Endothelial cell of umbilical vein (primary cell): ENCODE results near the gene ZNF599. TPM values are rescaled to one million over a fixed set of nuclear protein-coding genes. Genes with fewer than 3 reads are reported as not detected.

ENCODE experiments used
- BruUV-seq: library from RNA; stranded (reverse); fragments of 400-500 nt; replicated peaks from 2 replicates; lab custom pipeline; 2021; lab: Mats Ljungman, UMichigan
- CTCF ChIA-PET: fragments of 300-600, 350-600 bp; sonication (Branson Sonifier 250); formaldehyde crosslinking; loops from one replicate; lab custom pipeline; 2021; ENCODE audit warnings: antibody characterized with exemption, inconsistent platforms; lab: Charles Lee
- POLR2A ChIA-PET: fragments of 300-600, 350-600 bp; sonication (Branson Sonifier 250); formaldehyde crosslinking; loops from one replicate; lab custom pipeline; 2021; ENCODE audit warnings: antibody characterized with exemption, inconsistent platforms; lab: Charles Lee
- DNase-seq: peaks from one replicate; pipeline ENCODE4 v3.0.0-alpha.2; 2011; ENCODE audit warnings: low read depth, low spot score
- FAIRE-seq: peaks from 2 replicates; lab custom pipeline; 2011; peaks lifted over from hg19 to GRCh38; lab: Jason Lieb, UNC
- H2AFZ ChIP-seq: 2 replicates; pipeline ENCODE4 v1.6.0; 2012; ENCODE audit warnings: low read depth, low read length, control low read depth, inconsistent platforms
- H3K27ac ChIP-seq: 2 replicates; pipeline ENCODE4 v1.5.1; 2011; ENCODE audit warnings: low read depth, mild to moderate bottlenecking, control low read depth, low read length, moderate library complexity; ENCODE audit not compliant: insufficient read depth
- H3K27me3 ChIP-seq, 2 experiments: 2 replicates each; pipeline versions ENCODE4 v1.6.0 to v1.6.1; 2011; ENCODE audit warnings: low read length in 2 of 2, mixed read lengths in 1 of 2; ENCODE audit not compliant: control insufficient read depth in 2 of 2, insufficient read depth in 2 of 2
- H3K36me3 ChIP-seq, 2 experiments: 2 replicates in 1 of 2; 3 replicates in 1 of 2; pipeline ENCODE4 v1.5.1; 2011; ENCODE audit warnings: low read length in 2 of 2, mild to moderate bottlenecking in 1 of 2, moderate library complexity in 1 of 2; ENCODE audit not compliant: control insufficient read depth in 2 of 2, insufficient read depth in 2 of 2; ENCODE audit errors: extremely low read depth in 1 of 2
- H3K4me1 ChIP-seq: 3 replicates; pipeline ENCODE4 v1.5.1; 2011; ENCODE audit warnings: mild to moderate bottlenecking, low read length; ENCODE audit not compliant: control insufficient read depth, insufficient read depth; ENCODE audit errors: extremely low read depth
- H3K4me2 ChIP-seq: 2 replicates; pipeline ENCODE4 v1.6.1; 2011; ENCODE audit warnings: low read length, control low read depth, mixed read lengths; ENCODE audit not compliant: insufficient read depth
- H3K4me3 ChIP-seq, 3 experiments: fragments of 200-600 bp in 1 of 3; sonication (generic), shearing (Covaris generic) in 1 of 3; replicated peaks in 1 of 3; 2 replicates each; pipeline ENCODE4 v1.5.1; 2011 to 2016; ENCODE audit warnings: control low read depth in 3 of 3, low read length in 3 of 3, mild to moderate bottlenecking in 2 of 3, inconsistent platforms in 1 of 3, low read depth in 1 of 3, moderate library complexity in 1 of 3; ENCODE audit not compliant: insufficient read depth in 1 of 3
- H3K79me2 ChIP-seq: 2 replicates; pipeline ENCODE4 v1.6.0; 2012; ENCODE audit warnings: low read length, inconsistent platforms; ENCODE audit not compliant: control insufficient read depth, insufficient read depth
- H3K9ac ChIP-seq: replicated peaks from 2 replicates; pipeline ENCODE3; 2011; ENCODE audit warnings: low read length, control low read depth; ENCODE audit not compliant: insufficient read depth; ENCODE audit errors: extremely low read depth
- H3K9me1 ChIP-seq: replicated peaks from 3 replicates; pipeline ENCODE4 v1.6.0; 2011; ENCODE audit warnings: mild to moderate bottlenecking, low read length; ENCODE audit not compliant: control insufficient read depth, insufficient read depth; ENCODE audit errors: extremely low read depth
- H3K9me3 ChIP-seq: replicated peaks from 2 replicates; pipeline ENCODE4 v1.5.1; 2012; ENCODE audit warnings: low read length, inconsistent platforms; ENCODE audit not compliant: control insufficient read depth, insufficient read depth
- H4K20me1 ChIP-seq: replicated peaks from 2 replicates; pipeline ENCODE3; 2011; ENCODE audit warnings: mild to moderate bottlenecking, low read length; ENCODE audit not compliant: control insufficient read depth, insufficient read depth; ENCODE audit errors: extremely low read depth
- CTCF ChIP-seq, 2 donors: IDR thresholded peaks; 1 replicate in 1 of 2; 2 replicates in 1 of 2; pipeline ENCODE4 v1.5.1; 2011; ENCODE audit warnings: low read length in 2 of 2, mild to moderate bottlenecking in 2 of 2, moderate library complexity in 2 of 2, control low read depth in 1 of 2, inconsistent platforms in 1 of 2, low read depth in 1 of 2; ENCODE audit not compliant: insufficient read depth in 1 of 2; ENCODE audit errors: extremely low read depth in 1 of 2
- FOS ChIP-seq: IDR thresholded peaks from 2 replicates; pipeline ENCODE4 v1.6.1; 2011; ENCODE audit warnings: mild to moderate bottlenecking, low read length, moderate library complexity, borderline replicate concordance; ENCODE audit not compliant: insufficient read depth
- GATA2 ChIP-seq: IDR thresholded peaks from 2 replicates; pipeline ENCODE4 v1.7.0; 2011; ENCODE audit warnings: low read depth, mild to moderate bottlenecking, moderate library complexity, mixed read lengths, low read length; ENCODE audit not compliant: insufficient read length, insufficient read depth
- MAX ChIP-seq: IDR thresholded peaks from 2 replicates; pipeline ENCODE4 v1.6.1; 2011; ENCODE audit not compliant: insufficient read depth, insufficient read length
- dilution Hi-C: fragments of 300-500 bp; cut with MboI; formaldehyde crosslinking; loops from one replicate; pipeline ENCODE4 v1.15.0; 2019; ENCODE audit warnings: low sequenced_read_pairs; ENCODE audit not compliant: extremely low pct_ligation_motif_present
- intact Hi-C: fragments of 100-400 bp; cut with micrococcal nuclease; formaldehyde crosslinking; loops from one replicate; pipeline ENCODE4 v1.10.0; 2022
- polyA plus RNA-seq, 4 experiments: library from polyadenylated mRNA; depleted of rRNA in 3 of 4; stranded (reverse) in 3 of 4; unstranded in 1 of 4; fragments of >200 nt; gene quantifications; 2 replicates each; pipeline versions ENCODE4 v1.2.1 to v1.2.3, GENCODE V29; 2011 to 2012; ENCODE audit warnings: missing spikeins in 1 of 4
- total RNA-seq: library from RNA; stranded (reverse); gene quantifications from 2 replicates; pipeline ENCODE4 v1.2.3, GENCODE V29; 2021

Gene ZNF599
- total and polyA plus RNA-seq, 2 donors (not counting 3 experiments of a cell fraction or from before 2014, with no cell fraction given), result 4.5 to 7.3 TPM

- DNase-seq (peak; percentile 75), FAIRE-seq (peak; percentile 96)
- H3K9me3 ChIP-seq, result peaks cover 5% of the 10 kb centered on the region
- H4K20me1 ChIP-seq, result no peaks in the 10 kb centered on the region
- ChIA-PET POLR2A (no interaction called here), CTCF (interaction anchor here (0.8 to 5.8 kb wide), 12 partner anchors 9 to 212 kb away, joined by 3 to 87 read pairs (median 4); no protein-coding TSS in a partner anchor)
- no peaks in the 10 kb centered on the region for H3K9me1 ChIP-seq
- no peaks in the 10 kb centered on the region for H3K79me2 ChIP-seq
- no peak overlapping the region for H3K9ac ChIP-seq
- BruUV-seq, result no TSS peak
- dilution Hi-C loops (no loop called here), intact Hi-C loops (loop anchor here (1.0 to 2.0 kb wide), 4 partner anchors 34 to 211 kb away; no protein-coding TSS in a partner anchor)
- H3K4me2 ChIP-seq, result no peak overlapping the region
- no peak overlapping the region for H3K4me3 ChIP-seq
- no peaks in the 10 kb centered on the region for H3K4me1 ChIP-seq
- H3K27me3 ChIP-seq, result peaks cover 3% of the 10 kb centered on the region in 2 experiments
- no peak overlapping the region for H2AFZ ChIP-seq
- H3K36me3 ChIP-seq, result no peaks in the 10 kb centered on the region
- TF ChIP-seq GATA2, result no peak
- no peak for TF ChIP-seq FOS
- peak; percentile 88 for TF ChIP-seq MAX
- peak; percentile 39 to 40 for TF ChIP-seq CTCF (IDR thresholded peaks at IDR 0.05; ENCODE audit: extremely low read depth in 1 of 2, insufficient read depth in 1 of 2, low read depth in 1 of 2, low read length in 2 of 2)
- no peak overlapping the region for H3K27ac ChIP-seq
These were observed 60.4 kb downstream of the ZNF599 start for GRCh38 chr19:34712395-34713261.
